ENCODE data around the gene FOXQ1.

Gene FOXQ1

DNA sequence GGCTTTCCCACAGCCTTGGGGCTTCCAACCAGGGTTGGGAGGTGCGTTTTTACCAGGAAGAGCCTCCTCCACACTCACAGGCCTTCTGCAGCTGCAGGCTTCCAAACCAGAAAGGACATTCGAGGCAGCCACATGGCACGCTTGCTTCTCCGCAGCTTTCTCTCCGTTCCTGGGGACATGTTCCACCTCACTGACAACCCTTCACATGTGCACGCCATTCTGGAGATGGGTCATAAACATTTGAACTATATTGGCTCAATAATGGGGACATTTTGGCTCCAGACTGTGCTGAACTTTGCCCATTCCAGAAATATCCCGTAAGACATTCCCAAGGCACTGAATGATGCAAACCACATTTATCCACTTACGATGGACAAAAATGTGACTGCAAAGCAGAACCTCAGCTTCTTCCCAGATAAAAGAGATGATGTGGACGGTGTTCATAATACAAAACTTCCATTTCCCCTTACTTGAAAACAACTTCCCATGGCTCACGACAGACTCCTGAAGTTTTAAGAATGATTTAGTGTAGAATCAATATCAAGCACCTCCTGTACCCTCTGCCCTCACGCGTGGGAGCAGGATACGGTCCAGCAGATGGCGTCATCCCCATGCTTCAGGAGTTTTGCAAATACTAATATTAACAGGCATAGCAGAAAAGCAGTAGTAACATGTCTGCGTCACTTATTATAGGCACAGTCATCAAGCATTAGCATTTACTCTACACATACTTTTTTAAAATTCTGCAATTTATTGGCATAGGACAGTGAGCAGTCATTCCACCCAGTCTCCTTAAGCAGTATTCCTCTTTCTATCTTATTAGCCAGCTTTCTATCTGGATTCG is 52.1 kb downstream of the FOXQ1 start:
- no peak for DNase-seq

Data from retina (tissue), 1 donor.